Measurements from ENCODE around the gene MTAP. TPM values are rescaled to one million over a fixed set of nuclear protein-coding genes. Genes with fewer than 3 reads are reported as not detected.

MTAP gene
- total RNA-seq, 1 donor from 2014 or later = 22.4 TPM

- Histone ChIP-seq H3K4me1 (ENCODE audit: control insufficient read depth in 3 of 3, insufficient read depth in 3 of 3, low read length in 3 of 3) (no peaks in the 10 kb centered on the region), H3K4me3 (ENCODE audit: low read length in 3 of 3) (no peak overlapping the region), H3K27ac (ENCODE audit: low read depth, low read length) (no peak overlapping the region), H3K27me3 (ENCODE audit: control insufficient read depth in 3 of 3, insufficient read depth in 3 of 3, low read length in 3 of 3) (peaks cover 0 to 6% (median 5%) of the 10 kb centered on the region in 3 donors), H3K36me3 (ENCODE audit: control insufficient read depth in 3 of 3, insufficient read depth in 3 of 3, low read length in 3 of 3) (no peaks in the 10 kb centered on the region), H3K9ac (ENCODE audit: low read depth in 1 of 3, low read length in 3 of 3) (no peak overlapping the region), H3K9me3 (ENCODE audit: control insufficient read depth in 3 of 3, low read length in 3 of 3) (no peaks in the 10 kb centered on the region)
These were observed 24.1 kb upstream of the MTAP start for GRCh38 chr9:21778304-21778703.

- H3K36me3 ChIP-seq (ENCODE audit: control insufficient read depth in 3 of 3, insufficient read depth in 3 of 3, low read length in 3 of 3) = no peaks in the 10 kb centered on the region
These were observed 23.0 kb upstream of the MTAP start for GRCh38 chr9:21779397-21779796.

DNA sequence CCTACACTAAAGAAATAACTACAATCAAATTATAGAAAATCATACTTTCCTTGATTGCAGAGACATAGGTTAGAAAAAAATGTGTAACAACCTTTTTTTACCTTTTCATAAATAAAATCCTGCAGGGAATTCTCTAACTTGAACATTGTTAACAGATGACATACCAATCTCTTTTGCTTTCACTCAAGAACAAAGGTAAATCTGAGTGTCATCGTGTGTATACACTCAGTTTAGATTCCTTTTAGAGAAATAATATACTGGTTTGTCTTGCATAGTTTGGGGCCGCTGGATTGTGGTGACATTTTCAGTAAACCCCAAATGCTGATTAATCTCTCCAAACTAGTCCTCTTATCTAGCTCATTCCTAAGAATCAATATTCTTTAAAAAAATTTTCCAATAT is 20.8 kb upstream of the MTAP start:
- Histone ChIP-seq H3K4me1 (ENCODE audit: control insufficient read depth in 3 of 3, insufficient read depth in 3 of 3, low read length in 3 of 3) (no peaks in the 10 kb centered on the region), H3K36me3 (ENCODE audit: control insufficient read depth in 3 of 3, insufficient read depth in 3 of 3, low read length in 3 of 3) (no peaks in the 10 kb centered on the region), H3K27ac (ENCODE audit: low read depth, low read length) (no peak overlapping the region), H3K27me3 (ENCODE audit: control insufficient read depth in 3 of 3, insufficient read depth in 3 of 3, low read length in 3 of 3) (peaks cover 0 to 2% (median 0%) of the 10 kb centered on the region in 3 donors), H3K4me3 (ENCODE audit: low read length in 3 of 3) (no peak overlapping the region), H3K9ac (ENCODE audit: low read depth in 1 of 3, low read length in 3 of 3) (no peak overlapping the region), H3K9me3 (ENCODE audit: control insufficient read depth in 3 of 3, low read length in 3 of 3) (no peaks in the 10 kb centered on the region)

More at GRCh38 chr9:21779397-21779796, 23.0 kb upstream of the MTAP start:
- Histone ChIP-seq H3K9me3 (ENCODE audit: control insufficient read depth in 3 of 3, low read length in 3 of 3) (no peaks in the 10 kb centered on the region), H3K4me1 (ENCODE audit: control insufficient read depth in 3 of 3, insufficient read depth in 3 of 3, low read length in 3 of 3) (no peaks in the 10 kb centered on the region), H3K27ac (ENCODE audit: low read depth, low read length) (no peak overlapping the region), H3K27me3 (ENCODE audit: control insufficient read depth in 3 of 3, insufficient read depth in 3 of 3, low read length in 3 of 3) (peaks cover 0 to 6% (median 5%) of the 10 kb centered on the region in 3 donors), H3K9ac (ENCODE audit: low read depth in 1 of 3, low read length in 3 of 3) (no peak overlapping the region), H3K4me3 (ENCODE audit: low read length in 3 of 3) (no peak overlapping the region)

DNA sequence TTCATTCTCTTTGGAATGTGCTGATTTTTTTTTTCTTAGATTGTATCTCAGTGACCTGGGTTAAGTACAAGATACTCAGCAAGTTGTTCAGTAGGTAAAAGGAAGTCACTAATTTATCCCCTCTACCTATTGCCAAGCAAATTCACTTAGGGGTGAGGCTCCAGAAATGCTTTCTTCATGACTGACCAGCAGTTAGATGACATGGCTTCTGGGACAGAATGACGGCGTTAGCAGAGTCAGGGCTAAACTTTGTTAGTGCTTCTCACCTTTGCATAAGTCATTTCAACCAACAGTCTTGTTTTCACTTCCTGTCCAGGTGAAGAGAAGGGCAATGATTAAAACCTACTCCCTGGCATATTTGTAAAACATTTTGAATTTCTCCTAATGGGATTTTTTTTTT is 20.2 kb upstream of the MTAP start:
- no peak overlapping the region for H3K4me3 ChIP-seq (ENCODE audit: low read length in 3 of 3)
- H3K4me1 ChIP-seq (ENCODE audit: control insufficient read depth in 3 of 3, insufficient read depth in 3 of 3, low read length in 3 of 3) = no peaks in the 10 kb centered on the region
- no peak overlapping the region for H3K9ac ChIP-seq (ENCODE audit: low read depth in 1 of 3, low read length in 3 of 3)
- no peak overlapping the region for H3K27ac ChIP-seq (ENCODE audit: low read depth, low read length)
- H3K9me3 ChIP-seq (ENCODE audit: control insufficient read depth in 3 of 3, low read length in 3 of 3) = no peaks in the 10 kb centered on the region
- H3K36me3 ChIP-seq (ENCODE audit: control insufficient read depth in 3 of 3, insufficient read depth in 3 of 3, low read length in 3 of 3) = no peaks in the 10 kb centered on the region
- peaks cover 0 to 2% (median 0%) of the 10 kb centered on the region in 3 donors for H3K27me3 ChIP-seq (ENCODE audit: control insufficient read depth in 3 of 3, insufficient read depth in 3 of 3, low read length in 3 of 3)

GRCh38 chr9:21788752-21789151 is 13.7 kb upstream of the MTAP start:
- Histone ChIP-seq H3K36me3 (ENCODE audit: control insufficient read depth in 3 of 3, insufficient read depth in 3 of 3, low read length in 3 of 3) (no peaks in the 10 kb centered on the region), H3K9ac (ENCODE audit: low read depth in 1 of 3, low read length in 3 of 3) (no peak overlapping the region), H3K9me3 (ENCODE audit: control insufficient read depth in 3 of 3, low read length in 3 of 3) (no peaks in the 10 kb centered on the region)

DNA sequence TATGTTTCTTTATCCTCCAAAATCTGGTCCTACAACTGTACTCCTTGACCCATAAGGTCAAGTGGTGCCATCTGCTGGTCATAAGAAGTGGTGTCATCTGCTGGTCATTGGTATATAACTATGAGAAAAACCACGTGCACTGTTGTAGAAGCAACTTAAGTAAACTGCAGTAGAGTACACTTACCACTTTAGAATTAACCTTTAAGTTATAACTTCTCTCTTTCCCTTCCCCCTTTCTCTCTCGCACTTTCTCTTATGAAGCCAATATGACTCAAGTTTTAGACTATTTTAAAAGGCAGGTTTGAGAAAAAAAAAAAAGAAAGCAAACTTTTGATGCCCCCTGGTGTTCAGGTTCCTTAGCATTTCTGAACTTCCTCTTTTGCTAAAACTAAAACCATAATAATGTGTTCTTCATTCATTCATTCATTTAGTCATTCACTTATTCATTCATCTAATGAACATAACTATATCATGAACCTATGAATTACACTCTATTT is 12.8 kb upstream of the MTAP start:
- Histone ChIP-seq H3K4me1 (ENCODE audit: control insufficient read depth in 3 of 3, insufficient read depth in 3 of 3, low read length in 3 of 3) (no peaks in the 10 kb centered on the region), H3K36me3 (ENCODE audit: control insufficient read depth in 3 of 3, insufficient read depth in 3 of 3, low read length in 3 of 3) (no peaks in the 10 kb centered on the region), H3K4me3 (ENCODE audit: low read length in 3 of 3) (no peak overlapping the region), H3K27me3 (ENCODE audit: control insufficient read depth in 3 of 3, insufficient read depth in 3 of 3, low read length in 3 of 3) (peaks cover 0 to 4% (median 2%) of the 10 kb centered on the region in 3 donors), H3K9me3 (ENCODE audit: control insufficient read depth in 3 of 3, low read length in 3 of 3) (no peaks in the 10 kb centered on the region), H3K9ac (ENCODE audit: low read depth in 1 of 3, low read length in 3 of 3) (no peak overlapping the region), H3K27ac (ENCODE audit: low read depth, low read length) (no peak overlapping the region)

More at GRCh38 chr9:21788752-21789151, 13.7 kb upstream of the MTAP start:
- H3K4me3 ChIP-seq (ENCODE audit: low read length in 3 of 3) = no peak overlapping the region
- H3K4me1 ChIP-seq (ENCODE audit: control insufficient read depth in 3 of 3, insufficient read depth in 3 of 3, low read length in 3 of 3) = no peaks in the 10 kb centered on the region
- H3K27me3 ChIP-seq (ENCODE audit: control insufficient read depth in 3 of 3, insufficient read depth in 3 of 3, low read length in 3 of 3) = peaks cover 0 to 4% (median 2%) of the 10 kb centered on the region in 3 donors
- no peak overlapping the region for H3K27ac ChIP-seq (ENCODE audit: low read depth, low read length)

- Histone ChIP-seq H3K27me3 (ENCODE audit: control insufficient read depth in 3 of 3, insufficient read depth in 3 of 3, low read length in 3 of 3) (peaks cover 2 to 7% (median 4%) of the 10 kb centered on the region in 3 donors), H3K4me1 (ENCODE audit: control insufficient read depth in 3 of 3, insufficient read depth in 3 of 3, low read length in 3 of 3) (no peaks in the 10 kb centered on the region)
These were observed 7.0 kb upstream of the MTAP start for GRCh38 chr9:21795483-21795882.

DNA sequence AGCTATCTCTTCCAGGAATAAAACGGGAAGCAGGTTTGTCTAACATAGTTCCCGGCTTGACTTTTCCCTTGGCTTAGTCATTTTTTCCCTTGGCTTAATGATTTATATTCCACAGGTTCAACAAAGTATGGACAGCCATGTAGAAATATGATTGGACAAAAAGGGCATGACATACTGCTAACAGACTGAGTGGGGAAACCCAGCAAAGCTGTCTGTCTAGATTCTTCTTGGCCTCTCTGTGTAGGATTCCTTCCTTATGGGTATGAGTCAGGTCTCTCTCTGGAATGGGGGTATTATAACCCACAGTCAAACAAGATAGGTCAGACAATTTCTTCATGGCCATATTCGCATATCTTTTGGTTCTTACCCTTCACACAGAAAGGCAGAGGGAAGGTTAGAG is 5.7 kb upstream of the MTAP start:
- H3K4me1 ChIP-seq (ENCODE audit: control insufficient read depth in 3 of 3, insufficient read depth in 3 of 3, low read length in 3 of 3) = peaks cover 4 to 5% (median 5%) of the 10 kb centered on the region in 3 donors
- H3K27me3 ChIP-seq (ENCODE audit: control insufficient read depth in 3 of 3, insufficient read depth in 3 of 3, low read length in 3 of 3) = peaks cover 0 to 7% (median 4%) of the 10 kb centered on the region in 3 donors
- H3K4me3 ChIP-seq (ENCODE audit: low read length in 3 of 3) = no peak overlapping the region
- H3K9ac ChIP-seq (ENCODE audit: low read depth in 1 of 3, low read length in 3 of 3) = no peak overlapping the region
- H3K36me3 ChIP-seq (ENCODE audit: control insufficient read depth in 3 of 3, insufficient read depth in 3 of 3, low read length in 3 of 3) = no peaks in the 10 kb centered on the region
- no peaks in the 10 kb centered on the region for H3K9me3 ChIP-seq (ENCODE audit: control insufficient read depth in 3 of 3, low read length in 3 of 3)
- no peak overlapping the region for H3K27ac ChIP-seq (ENCODE audit: low read depth, low read length)

More at GRCh38 chr9:21795483-21795882, 7.0 kb upstream of the MTAP start:
- Histone ChIP-seq H3K9ac (ENCODE audit: low read depth in 1 of 3, low read length in 3 of 3) (no peak overlapping the region), H3K27ac (ENCODE audit: low read depth, low read length) (no peak overlapping the region), H3K9me3 (ENCODE audit: control insufficient read depth in 3 of 3, low read length in 3 of 3) (no peaks in the 10 kb centered on the region), H3K4me3 (ENCODE audit: low read length in 3 of 3) (no peak overlapping the region), H3K36me3 (ENCODE audit: control insufficient read depth in 3 of 3, insufficient read depth in 3 of 3, low read length in 3 of 3) (no peaks in the 10 kb centered on the region)

GRCh38 chr9:21800931-21801682 is 1.3 kb upstream of the MTAP start:
- peak overlapping the region in 2 of 3 donors; percentile 82 to 85 for H3K9ac ChIP-seq (ENCODE audit: low read depth in 1 of 3, low read length in 3 of 3)
- H3K27me3 ChIP-seq (ENCODE audit: control insufficient read depth in 3 of 3, insufficient read depth in 3 of 3, low read length in 3 of 3) = peaks cover 0 to 3% (median 0%) of the 10 kb centered on the region in 3 donors
- H3K4me1 ChIP-seq (ENCODE audit: control insufficient read depth in 3 of 3, insufficient read depth in 3 of 3, low read length in 3 of 3) = peaks cover 11 to 24% (median 16%) of the 10 kb centered on the region in 3 donors
- peak overlapping the region; percentile 86 to 93 (median 88) for H3K4me3 ChIP-seq (ENCODE audit: low read length in 3 of 3)
- no peaks in the 10 kb centered on the region for H3K9me3 ChIP-seq (ENCODE audit: control insufficient read depth in 3 of 3, low read length in 3 of 3)
- peak overlapping the region; percentile 82 for H3K27ac ChIP-seq (ENCODE audit: low read depth, low read length)
- no peaks in the 10 kb centered on the region for H3K36me3 ChIP-seq (ENCODE audit: control insufficient read depth in 3 of 3, insufficient read depth in 3 of 3, low read length in 3 of 3)

DNA sequence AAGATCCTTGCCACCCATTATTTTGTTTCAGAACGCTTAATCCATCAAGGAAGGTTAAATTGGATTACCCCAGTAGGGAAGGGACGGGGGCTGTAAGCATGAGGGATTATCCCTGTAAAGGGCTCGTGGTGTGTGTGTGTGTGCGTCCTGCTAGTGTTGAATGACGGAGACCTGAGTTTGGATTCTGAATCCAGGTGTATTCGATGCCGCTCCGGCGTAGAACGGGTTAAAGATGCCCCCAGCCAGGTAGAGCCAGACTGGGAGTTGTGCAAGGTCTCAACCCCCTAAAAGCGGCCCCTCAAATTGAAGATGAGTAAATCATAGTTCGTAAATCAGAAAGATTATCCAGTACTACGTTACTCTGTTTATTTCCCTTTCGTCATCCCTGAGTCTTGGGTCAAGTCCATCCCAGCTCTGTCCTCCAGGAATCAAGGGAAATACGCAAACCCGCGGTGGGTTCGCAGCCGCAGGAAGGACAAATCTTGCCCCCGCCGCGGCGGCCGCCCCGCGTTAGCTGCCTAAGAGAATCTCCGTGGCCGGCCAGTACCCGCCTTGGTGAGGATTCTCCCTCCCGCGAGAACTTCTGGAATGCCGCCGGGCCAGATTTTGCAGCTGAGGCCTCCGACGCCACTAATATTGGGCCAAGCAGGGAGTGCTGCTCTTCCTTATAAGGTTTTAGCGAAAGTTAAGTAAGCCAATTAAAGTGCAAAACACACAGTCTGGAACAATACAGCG is 586 bp upstream of the MTAP start:
- H3K9me3 ChIP-seq (ENCODE audit: control insufficient read depth in 3 of 3, low read length in 3 of 3) = no peaks in the 10 kb centered on the region
- peaks cover 0 to 3% (median 0%) of the 10 kb centered on the region in 3 donors for H3K27me3 ChIP-seq (ENCODE audit: control insufficient read depth in 3 of 3, insufficient read depth in 3 of 3, low read length in 3 of 3)
- H3K27ac ChIP-seq (ENCODE audit: low read depth, low read length) = peak overlapping the region; percentile 82
- H3K36me3 ChIP-seq (ENCODE audit: control insufficient read depth in 3 of 3, insufficient read depth in 3 of 3, low read length in 3 of 3) = no peaks in the 10 kb centered on the region
- peaks cover 11 to 24% (median 16%) of the 10 kb centered on the region in 3 donors for H3K4me1 ChIP-seq (ENCODE audit: control insufficient read depth in 3 of 3, insufficient read depth in 3 of 3, low read length in 3 of 3)
- H3K9ac ChIP-seq (ENCODE audit: low read depth in 1 of 3, low read length in 3 of 3) = peak overlapping the region; percentile 81 to 85 (median 82)
- peak overlapping the region; percentile 86 to 93 (median 88) for H3K4me3 ChIP-seq (ENCODE audit: low read length in 3 of 3)

Measured in skeletal muscle tissue (tissue), 4 donors.